Endothelial cell (in vitro differentiated cells): ENCODE results near the gene IPO4. TPM values are rescaled to one million over a fixed set of nuclear protein-coding genes. Genes with fewer than 3 reads are reported as not detected.
A peak's percentile ranks its signal among the peaks of the same experiment; 100 is the strongest.

Source experiments
- DNase-seq: peaks from one replicate; pipeline ENCODE4 v3.0.0; 2021; ENCODE audit warnings: low spot score
- H3K27ac Mint-ChIP-seq: one replicate; pipeline ENCODE4 v1.8.0; 2021; ENCODE audit warnings: mixed read lengths, inconsistent platforms; ENCODE audit not compliant: unreplicated experiment
- H3K27me3 Mint-ChIP-seq: one replicate; pipeline ENCODE4 v1.8.0; 2021; ENCODE audit warnings: mild to moderate bottlenecking, moderate library complexity, mixed read lengths, inconsistent platforms; ENCODE audit not compliant: unreplicated experiment
- H3K36me3 Mint-ChIP-seq: one replicate; pipeline ENCODE4 v1.8.0; 2021; ENCODE audit warnings: mild to moderate bottlenecking, low read depth, mixed read lengths, inconsistent platforms; ENCODE audit not compliant: unreplicated experiment
- H3K4me1 Mint-ChIP-seq: one replicate; pipeline ENCODE4 v1.8.0; 2021; ENCODE audit warnings: mild to moderate bottlenecking, mixed read lengths, inconsistent platforms; ENCODE audit not compliant: unreplicated experiment
- H3K4me3 Mint-ChIP-seq: one replicate; pipeline ENCODE4 v1.8.0; 2021; ENCODE audit warnings: mild to moderate bottlenecking, mixed read lengths, inconsistent platforms; ENCODE audit not compliant: unreplicated experiment
- H3K9me3 Mint-ChIP-seq: one replicate; pipeline ENCODE4 v1.8.0; 2021; ENCODE audit warnings: mixed read lengths, inconsistent platforms; ENCODE audit not compliant: unreplicated experiment
- total RNA-seq: library from RNA; stranded (reverse); fragmentation: NEBNext Ultra II Directional; extraction: Animal tissue kit (Norgen Biotek cat#: 25700); gene quantifications from one replicate; pipeline ENCODE4 v1.2.1, GENCODE V29; 2021; ENCODE audit not compliant: unreplicated experiment
- TF ChIP-seq, protein P1 (sequence below): fragments of 200-600 bp; sonication (generic); IDR thresholded peaks from one replicate; pipeline ENCODE4 v1.5.0; 2021; ENCODE audit warnings: antibody characterized with exemption; ENCODE audit not compliant: unreplicated experiment

IPO4 gene
- total RNA-seq, 1 donor from 2014 or later = 29.0 TPM

DNA sequence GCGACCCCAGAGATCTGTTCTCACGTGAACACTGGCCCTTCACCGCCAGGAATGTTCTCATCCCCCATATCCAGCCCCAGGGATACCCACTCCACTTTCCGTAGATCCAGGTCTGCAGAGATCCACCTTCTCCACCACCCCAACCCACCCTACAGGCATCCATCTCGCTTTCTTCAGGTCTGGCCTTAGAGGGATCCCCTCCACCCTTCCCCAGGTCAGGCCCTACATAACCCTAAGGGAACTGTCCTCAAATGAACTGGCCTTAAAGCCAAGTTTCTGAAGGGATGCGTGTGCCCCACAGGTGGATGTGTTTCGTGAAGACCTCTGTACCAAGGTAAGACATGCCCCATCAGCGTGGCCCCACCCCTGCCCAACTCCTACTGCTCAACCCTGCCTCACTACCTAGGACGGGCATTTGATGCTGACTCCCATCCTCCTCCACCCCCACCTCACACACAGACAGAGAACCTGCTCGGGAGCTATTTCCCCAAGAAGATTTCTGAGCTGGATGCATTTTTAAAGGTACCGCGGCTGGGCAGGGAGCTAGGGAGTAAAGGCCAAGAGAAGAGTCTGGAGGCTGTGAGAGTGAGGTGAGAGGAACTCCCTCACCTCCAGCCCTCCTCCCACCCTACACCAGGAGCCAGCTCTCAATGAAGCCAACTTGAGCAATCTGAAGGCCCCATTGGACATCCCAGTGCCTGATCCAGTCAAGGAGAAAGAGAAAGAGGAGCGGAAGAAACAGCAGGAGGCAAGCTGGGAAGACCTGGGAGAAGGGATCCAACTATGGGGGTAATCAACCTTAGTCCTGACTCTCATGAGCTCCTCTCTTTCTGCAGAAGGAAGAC lies 51.7 kb downstream of the IPO4 start:
- H3K36me3 Mint-ChIP-seq = peaks cover 18% of the 10 kb centered on the region
- H3K27me3 Mint-ChIP-seq = peaks cover 14% of the 10 kb centered on the region
- no peaks in the 10 kb centered on the region for H3K9me3 Mint-ChIP-seq
- peaks cover 27% of the 10 kb centered on the region for H3K4me1 Mint-ChIP-seq
- H3K27ac Mint-ChIP-seq = no peak overlapping the region
- TF ChIP-seq, protein P1, sequence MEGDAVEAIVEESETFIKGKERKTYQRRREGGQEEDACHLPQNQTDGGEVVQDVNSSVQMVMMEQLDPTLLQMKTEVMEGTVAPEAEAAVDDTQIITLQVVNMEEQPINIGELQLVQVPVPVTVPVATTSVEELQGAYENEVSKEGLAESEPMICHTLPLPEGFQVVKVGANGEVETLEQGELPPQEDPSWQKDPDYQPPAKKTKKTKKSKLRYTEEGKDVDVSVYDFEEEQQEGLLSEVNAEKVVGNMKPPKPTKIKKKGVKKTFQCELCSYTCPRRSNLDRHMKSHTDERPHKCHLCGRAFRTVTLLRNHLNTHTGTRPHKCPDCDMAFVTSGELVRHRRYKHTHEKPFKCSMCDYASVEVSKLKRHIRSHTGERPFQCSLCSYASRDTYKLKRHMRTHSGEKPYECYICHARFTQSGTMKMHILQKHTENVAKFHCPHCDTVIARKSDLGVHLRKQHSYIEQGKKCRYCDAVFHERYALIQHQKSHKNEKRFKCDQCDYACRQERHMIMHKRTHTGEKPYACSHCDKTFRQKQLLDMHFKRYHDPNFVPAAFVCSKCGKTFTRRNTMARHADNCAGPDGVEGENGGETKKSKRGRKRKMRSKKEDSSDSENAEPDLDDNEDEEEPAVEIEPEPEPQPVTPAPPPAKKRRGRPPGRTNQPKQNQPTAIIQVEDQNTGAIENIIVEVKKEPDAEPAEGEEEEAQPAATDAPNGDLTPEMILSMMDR = no peak
- H3K4me3 Mint-ChIP-seq = peak overlapping the region; percentile 85
- DNase-seq = no peak

DNA sequence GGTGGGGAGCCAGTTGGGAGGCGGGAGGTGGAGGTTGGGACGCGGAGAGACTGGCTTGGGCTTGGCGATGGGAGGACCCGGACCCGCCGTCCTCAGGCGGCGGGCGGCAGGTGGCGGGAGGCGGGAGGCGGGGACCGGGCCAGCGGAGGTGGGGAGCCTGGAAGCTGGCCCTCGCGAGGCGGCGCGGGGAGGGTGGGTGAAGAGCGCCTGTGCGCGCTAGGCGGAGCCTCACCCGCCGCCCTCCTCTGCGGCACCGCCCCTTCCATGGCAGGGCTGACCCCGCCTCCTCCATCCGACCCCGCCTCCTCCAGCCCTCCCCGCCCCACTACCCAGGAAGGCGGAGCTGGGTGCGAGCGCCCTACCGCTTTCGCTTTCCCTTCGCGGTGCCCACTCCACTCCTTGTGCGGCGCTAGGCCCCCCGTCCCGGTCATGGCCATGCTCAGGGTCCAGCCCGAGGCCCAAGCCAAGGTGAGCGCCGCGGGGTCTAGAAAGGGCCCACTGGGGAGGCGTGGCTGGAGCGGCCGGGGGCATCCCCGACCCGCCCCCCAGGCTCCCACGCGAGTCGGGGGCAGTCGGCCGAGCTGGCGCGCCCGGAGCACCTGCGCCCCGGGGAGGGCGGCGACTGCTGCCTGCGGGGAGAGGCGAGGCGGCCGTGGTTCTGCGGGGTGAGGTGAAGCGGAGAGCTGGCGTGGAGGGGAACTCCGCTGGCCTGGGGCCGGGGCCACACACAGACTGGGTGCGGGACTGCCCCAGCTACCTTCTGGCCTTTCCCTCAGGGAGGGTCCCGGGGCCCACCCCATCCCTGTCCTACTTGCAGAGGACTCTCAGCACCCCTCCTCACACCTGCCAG lies 52.6 kb downstream of the IPO4 start, which contains the start of gene PSME1:
TSS of gene PSME1 (plus strand) at position 361 of the 850 bp plus-strand sequence. CDS start at position 430, 69 bp downstream.
- Mint-ChIP-seq H3K9me3 (no peaks in the 10 kb centered on the region), H3K4me1 (peaks cover 32% of the 10 kb centered on the region), H3K36me3 (peaks cover 18% of the 10 kb centered on the region), H3K27me3 (peaks cover 14% of the 10 kb centered on the region), H3K4me3 (peak within 1 kb of the TSS; percentile 97), H3K27ac (peak within 1 kb of the TSS; percentile 84)
- peak; percentile 83 for DNase-seq
- TF ChIP-seq, protein P1 = no peak

DNA sequence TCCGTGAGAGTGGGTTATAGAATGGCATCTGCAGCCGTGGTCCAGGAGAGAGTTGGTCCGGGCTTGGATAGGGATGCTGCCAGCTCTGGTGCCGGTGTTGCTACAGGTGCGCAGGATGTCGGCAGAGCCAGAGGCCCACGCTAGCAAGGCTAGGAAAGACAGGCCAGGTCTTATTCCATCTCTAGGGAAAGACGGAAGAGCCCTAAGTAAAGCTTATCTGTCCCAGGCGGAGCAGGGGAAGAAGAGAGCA lies 53.1 kb downstream of the IPO4 start:
- Mint-ChIP-seq H3K27ac (peak overlapping the region; percentile 83), H3K27me3 (peaks cover 14% of the 10 kb centered on the region), H3K36me3 (peaks cover 18% of the 10 kb centered on the region), H3K4me3 (peak overlapping the region; percentile 97), H3K4me1 (peaks cover 36% of the 10 kb centered on the region), H3K9me3 (no peaks in the 10 kb centered on the region)
- TF ChIP-seq, protein P1 = no peak
- DNase-seq = no peak

DNA sequence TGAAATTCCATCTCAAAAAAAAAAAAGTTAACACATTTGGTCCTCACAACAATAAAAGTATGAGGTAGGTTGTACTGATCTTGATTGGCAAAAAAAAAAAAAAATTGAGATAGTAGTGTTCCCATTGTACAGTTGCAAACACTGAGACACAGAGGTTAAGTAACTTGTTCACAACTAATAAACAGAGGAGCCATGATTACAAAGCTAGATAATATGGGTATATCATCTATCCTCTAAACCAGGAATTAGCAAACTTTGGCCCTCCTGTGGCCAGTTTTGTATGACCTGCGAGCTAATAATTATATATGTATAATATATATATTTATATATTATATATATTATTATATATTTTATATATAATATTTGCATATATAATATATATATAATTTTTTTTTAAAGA lies 54.9 kb downstream of the IPO4 start:
- no peak for DNase-seq
- Mint-ChIP-seq H3K9me3 (no peaks in the 10 kb centered on the region), H3K36me3 (peaks cover 6% of the 10 kb centered on the region), H3K27ac (no peak overlapping the region), H3K27me3 (peaks cover 13% of the 10 kb centered on the region), H3K4me1 (peaks cover 26% of the 10 kb centered on the region), H3K4me3 (no peak overlapping the region)
- TF ChIP-seq, protein P1 = no peak
